Mesenteric fat pad (tissue), 1 donor: Measurements from ENCODE around the gene PARVB. TPM values are rescaled to one million over a fixed set of nuclear protein-coding genes. Genes with fewer than 3 reads are reported as not detected.

Source experiments
- DNase-seq: peaks from one replicate; pipeline ENCODE4 v3.0.0-alpha.2; 2020; ENCODE audit warnings: low spot score
- total RNA-seq: library from RNA; stranded (reverse); fragmentation: NEBNext Ultra II Directional; extraction: Animal tissue kit (Norgen Biotek cat#: 25700); gene quantifications from one replicate; pipeline ENCODE4 v1.2.1, GENCODE V29; 2021
- donor health status: DM: yes; HTN: yes; CAD: no.

The PARVB gene
- total RNA-seq, 1 donor from 2014 or later, result 76.2 TPM

DNA sequence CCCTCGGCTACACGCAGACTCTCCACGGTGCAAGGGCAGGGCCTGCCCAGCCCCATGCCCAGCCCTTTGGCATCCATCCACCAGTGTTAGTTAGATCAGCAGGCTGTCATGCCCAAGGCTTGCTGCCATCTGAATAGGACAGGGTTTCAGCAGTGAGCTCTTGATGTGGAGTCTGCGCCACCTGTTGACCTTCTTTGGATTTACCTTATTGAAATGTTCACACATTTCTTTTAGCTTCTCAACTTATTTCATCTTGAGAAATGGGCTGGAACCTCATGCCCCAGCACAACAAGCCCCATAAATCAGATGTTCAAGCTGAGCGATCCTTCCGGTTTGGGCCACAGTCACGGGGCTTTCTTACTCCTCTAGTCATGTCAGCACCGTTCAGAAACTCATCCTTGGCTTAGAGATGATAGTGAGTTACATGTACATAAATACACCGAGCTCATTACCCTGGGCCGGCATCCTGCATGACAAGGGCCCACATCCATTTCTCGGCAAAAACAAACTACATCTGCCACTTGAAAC is 61.7 kb downstream of the PARVB start:
- DNase-seq, result no peak

DNA sequence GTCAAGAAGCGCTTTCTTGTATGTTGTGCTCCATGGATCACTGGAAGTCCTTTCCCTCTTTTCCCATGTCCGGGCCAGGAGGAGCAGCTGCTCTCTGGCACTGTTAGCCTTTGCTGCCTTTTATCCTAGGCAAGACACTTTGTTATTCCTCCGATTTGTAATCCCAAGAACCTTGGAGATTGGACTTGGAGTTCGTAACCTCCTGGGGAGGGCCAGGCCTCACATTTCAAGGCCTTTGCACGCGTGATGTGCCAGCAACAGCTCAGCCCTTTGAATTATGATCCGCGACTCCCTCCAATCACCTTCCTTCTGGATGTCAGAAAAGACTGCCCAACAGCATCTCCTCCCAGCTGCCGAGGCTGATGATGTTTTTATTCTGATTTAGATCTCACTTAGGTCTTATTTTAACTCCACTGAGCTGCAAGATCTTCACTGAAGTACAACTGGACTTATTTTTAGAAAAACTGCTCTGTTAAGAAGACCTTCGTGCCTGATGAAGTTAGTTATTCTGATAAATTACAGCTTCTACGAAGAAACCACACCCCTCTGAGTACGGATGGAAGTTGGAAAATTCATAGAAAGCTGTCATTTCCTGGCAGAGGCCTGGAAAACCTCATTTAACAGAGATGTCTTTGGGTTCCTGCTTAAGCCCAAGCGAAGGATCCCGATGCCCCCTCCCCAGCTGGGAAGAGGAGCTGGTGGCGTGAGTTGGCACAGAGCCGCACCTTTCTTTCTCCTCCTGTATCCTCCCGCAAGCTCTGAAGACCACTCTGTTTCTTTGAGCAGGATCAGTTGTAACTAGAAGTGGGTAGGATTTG is 62.4 kb downstream of the PARVB start:
- no peak for DNase-seq

DNA sequence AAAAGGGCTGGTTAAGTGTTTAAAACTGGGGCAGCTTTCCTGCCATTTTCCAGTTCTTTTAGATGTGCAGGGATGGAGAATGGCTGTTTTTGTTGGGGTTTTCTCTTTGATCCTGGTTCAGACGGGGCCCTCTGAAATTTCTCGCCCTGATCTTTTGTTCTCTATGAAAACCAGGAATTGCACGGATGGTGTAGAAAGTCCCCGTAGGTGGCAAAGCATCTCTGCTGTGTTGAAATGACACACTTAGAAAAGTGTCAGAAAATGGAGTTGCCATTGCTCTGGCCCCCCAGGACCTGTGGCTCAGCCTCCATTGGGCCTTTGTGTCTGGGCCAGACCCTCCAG is 63.0 kb downstream of the PARVB start:
- DNase-seq, result no peak

DNA sequence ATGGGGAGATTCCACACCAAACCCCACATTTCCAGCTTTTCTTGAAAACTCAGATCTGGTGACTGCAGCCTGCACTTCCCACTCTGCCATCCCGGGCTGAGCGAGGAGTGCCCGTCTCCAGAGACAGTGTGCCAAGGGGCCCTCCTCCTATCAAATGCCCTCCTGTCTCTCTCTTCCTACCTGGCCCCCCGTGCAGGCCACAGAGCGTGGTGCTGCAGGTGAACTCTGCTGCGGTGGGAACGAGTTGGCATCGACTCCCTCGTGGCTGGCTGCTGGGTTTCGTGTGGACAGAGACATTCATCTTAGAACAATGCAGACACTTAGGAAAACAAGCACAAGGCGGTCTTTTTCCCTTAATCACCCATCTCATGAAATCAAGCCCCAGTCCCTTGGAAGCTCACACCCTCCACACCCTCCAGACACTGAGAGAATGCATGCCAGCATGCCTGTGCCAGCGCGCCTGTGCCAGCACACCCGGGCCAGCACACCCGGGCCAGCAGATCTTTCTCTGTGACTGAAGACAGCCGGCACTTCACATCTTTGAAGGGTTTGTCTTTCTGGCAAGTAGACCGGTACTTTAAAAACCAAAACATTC is 65.0 kb downstream of the PARVB start:
- DNase-seq, result no peak

DNA sequence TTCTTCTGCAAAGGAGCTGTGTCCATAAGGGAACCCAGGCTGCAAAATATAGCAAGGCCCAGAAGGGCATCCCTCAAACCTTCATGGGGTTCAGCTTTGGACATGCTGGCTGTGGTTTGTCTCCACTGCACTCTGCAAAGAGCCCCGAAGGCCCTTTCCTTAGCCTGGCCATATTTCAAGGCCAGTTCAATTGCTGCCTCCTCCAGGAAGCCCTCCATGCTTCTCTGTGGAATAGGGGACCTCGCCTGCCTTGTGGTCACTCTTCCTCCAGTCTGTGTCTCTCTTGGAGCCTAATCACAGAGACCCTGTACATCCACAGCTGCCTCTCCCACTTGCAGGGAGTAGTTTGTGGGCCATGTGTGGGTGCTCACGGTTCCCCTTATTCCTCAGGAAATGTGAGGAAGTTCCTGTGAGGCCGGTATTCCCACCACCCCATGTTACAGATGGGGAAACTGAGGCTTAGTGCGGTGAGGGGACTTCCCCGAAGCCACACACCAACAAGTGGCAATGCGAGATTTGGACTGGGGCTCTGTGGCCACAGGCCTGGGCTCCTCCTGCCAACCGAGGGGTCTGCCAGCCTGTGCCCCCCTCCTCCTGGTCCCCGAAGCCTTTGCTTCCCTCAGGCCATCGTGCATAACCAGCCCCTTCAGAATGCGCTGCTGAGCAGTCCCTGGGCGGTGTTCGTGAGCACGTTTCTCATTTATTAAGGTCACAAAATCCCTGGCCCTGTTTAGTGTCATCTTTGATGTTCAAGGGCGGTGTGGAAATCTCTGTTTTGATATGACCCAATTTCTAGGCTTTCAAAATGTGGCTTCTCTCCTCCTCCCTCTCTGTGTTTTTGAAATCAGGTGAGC is 65.8 kb downstream of the PARVB start:
- DNase-seq, result no peak

DNA sequence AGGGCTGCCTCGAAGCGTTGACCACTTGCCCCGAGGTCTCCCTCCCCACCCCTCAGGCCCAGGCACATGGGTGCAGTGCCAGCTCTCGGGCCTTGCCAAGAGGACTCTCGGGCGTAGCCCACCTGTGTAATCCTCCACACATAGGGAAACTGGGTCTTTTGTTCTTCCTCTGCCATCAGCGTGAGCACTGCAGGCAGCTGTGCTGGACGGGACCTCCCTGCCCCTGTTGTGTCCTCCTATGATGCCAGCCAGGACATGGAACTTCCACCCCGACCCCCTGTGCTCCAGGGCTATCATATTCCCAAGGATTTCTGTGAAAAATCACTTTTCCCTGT is 66.4 kb downstream of the PARVB start:
- DNase-seq, result no peak

DNA sequence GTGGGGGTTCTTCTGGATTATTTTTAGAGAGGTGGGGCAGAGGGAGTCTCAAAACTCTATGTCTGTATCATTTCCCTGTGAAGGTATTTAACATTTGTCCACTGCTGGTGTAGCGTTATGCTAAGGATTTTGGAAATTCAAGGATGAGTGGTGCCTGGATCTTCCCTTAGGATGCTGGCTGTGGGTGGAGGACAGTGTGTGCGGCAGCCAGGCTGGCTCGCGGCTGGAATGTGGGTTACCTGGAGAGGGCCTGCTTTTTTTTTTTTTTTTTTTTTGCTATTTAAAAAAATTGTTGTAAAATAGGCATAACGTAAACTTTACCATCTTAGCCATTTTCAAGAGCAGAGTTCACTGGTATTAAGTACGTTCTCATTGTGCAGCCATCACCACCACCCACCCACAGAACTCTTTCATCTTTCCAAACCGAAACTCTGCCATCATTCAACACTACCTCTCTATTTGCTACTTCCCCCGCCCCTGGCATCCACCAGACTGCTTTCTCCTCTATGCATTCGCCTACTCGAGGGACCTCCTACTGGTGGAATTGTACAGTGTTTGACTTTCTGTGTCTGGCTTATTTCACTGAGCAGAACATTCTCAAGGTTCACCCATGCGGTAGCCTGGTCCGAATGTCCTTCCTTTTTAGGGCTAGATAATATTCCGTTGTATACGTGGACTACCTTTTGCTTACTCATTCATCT is 67.1 kb downstream of the PARVB start:
- no peak for DNase-seq

DNA sequence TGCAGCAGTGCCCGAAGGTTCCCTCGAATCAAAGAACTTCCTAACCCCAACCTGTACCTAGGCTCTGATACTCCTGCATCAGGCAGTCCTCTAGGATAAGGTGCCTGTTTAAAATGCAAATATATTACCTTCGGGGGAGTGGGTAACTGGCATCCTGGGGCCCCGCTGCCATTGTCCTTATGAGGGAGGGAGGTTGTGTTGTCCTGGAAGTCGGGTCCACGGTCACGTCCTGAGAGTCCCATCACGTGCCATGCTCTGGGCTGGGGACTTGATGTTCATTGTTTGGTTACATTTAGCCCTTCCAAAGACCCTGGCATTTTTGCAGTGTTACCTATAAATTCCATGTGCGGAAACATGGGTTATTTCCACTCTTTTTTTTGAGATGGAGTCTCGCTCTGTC is 67.6 kb downstream of the PARVB start:
- no peak for DNase-seq

DNA sequence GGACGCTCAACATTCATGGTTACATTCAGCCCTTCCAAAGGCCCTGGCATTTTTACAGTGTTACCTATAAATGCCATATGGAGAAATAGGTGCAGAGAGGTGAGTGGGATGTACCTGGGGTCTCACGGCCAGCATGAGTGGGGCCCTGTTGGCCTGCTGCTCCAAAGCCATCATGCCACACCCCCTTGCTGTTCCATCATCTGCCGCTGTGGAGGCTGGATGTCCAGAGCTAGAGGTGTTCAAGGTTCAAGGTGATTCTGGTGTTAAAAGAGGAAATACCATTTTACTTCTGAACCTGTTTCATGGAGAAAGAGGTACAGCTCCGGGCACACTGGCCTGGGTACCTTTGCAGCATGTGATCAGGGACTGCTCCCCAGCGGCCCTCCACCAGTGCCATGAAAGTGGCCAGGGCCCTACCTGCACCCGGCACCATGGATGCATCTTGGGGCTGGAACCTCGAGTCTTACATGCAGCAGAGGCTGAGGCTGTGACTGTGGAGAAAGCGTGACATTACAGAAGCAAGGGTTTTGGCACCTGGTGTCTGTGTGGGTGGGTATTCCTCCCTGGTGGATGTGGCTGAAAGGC is 68.6 kb downstream of the PARVB start:
- no peak for DNase-seq

DNA sequence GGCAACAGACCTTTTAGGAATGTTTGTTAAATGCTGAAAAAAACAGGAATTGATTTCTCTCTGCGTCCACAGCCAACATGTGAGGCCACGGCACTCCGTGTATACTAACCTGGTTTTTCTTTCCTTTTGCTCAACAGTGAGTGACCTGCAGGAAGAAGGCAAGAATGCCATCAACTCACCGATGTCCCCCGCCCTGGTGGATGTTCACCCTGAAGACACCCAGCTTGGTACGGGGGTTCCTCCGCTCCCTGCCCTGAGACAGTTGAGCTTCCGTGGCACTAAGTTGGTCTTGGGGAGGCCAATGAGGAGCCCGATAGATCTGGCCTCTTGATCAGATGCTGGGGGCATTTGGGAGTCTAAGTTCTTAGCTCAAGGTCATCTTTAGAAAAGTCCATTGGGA is 69.7 kb downstream of the PARVB start:
- DNase-seq, result no peak

DNA sequence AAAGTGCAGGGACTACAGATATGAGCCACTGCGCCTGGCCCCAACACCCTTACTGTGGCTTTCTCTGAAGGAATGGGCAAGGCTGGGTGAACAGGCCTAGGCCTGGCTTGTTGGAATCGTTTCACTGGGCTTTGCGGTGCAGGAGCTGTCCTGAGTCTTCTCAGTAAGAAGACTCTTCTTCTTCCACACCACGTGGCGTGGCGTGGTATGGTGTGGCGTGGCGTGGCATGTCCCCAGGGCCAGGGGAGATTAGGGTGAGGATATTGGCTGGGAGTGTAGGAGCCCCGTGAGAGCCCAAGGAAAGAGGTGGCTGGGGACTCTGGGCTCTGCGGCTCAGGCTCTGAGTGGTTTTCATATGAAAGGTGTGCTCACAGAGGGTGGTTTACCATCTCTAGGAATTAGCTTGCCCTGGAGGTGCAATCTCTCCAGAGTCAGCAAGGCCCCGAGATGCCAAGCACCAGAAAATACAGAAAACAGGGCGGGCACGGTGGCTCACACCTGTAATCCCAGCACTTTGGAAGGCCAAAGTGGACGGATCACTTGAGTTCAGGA is 70.7 kb downstream of the PARVB start:
- DNase-seq, result no peak

DNA sequence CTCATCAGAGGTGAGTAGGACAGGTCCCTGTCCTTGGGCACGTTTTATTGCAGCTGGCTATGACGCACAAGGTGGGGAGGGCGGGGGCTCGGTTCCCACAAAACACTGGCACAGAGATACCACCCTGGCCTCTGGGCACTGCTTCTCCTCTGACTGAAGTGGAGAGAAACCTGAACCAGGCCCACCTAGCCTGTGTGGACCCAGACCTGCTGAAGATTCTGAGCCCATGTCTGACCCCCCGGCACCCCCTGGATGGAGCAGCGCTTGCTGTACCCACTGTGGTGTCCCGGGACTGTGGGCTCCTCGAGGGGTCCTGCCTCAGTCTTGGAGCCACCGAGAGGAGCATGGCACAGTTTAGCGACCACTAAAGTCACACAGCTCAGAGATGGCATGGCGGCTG is 72.6 kb downstream of the PARVB start:
- DNase-seq, result no peak

DNA sequence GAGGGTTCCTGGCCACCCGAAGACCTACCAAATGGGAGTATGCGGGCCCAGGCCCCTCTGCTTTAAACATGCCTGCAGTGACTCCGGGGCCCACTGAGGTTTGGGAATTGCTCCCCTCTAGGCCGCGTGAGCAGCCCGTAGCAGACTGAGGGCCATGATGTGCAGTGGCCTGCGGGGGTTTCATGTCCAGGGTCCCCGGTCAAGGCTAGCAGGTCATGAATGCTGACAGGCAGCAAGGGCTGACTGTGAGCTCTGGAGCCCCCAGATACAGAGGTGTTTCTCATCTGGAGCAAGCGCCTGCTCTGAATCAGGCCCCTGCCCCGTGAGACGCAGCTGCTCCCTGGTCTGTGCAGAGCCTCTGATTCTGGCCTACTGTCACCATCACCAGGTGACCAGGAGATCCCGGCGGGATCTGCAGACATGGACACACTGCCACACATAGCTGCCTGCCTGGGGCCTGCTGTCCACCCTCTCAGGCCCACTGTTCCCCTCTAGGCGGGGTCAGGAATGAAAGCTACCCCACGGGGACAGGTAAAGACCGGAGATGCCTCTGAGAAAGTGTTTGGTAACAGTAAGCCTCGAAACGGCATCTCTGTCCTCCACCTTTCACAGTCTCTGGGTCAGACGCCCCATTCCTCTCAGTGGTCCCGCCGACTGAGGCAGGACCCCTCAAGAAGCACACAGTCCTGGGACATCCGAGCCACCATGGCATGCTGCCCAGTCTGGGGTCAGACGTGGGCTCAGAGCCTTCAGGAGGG is 73.3 kb downstream of the PARVB start:
- DNase-seq, result no peak

DNA sequence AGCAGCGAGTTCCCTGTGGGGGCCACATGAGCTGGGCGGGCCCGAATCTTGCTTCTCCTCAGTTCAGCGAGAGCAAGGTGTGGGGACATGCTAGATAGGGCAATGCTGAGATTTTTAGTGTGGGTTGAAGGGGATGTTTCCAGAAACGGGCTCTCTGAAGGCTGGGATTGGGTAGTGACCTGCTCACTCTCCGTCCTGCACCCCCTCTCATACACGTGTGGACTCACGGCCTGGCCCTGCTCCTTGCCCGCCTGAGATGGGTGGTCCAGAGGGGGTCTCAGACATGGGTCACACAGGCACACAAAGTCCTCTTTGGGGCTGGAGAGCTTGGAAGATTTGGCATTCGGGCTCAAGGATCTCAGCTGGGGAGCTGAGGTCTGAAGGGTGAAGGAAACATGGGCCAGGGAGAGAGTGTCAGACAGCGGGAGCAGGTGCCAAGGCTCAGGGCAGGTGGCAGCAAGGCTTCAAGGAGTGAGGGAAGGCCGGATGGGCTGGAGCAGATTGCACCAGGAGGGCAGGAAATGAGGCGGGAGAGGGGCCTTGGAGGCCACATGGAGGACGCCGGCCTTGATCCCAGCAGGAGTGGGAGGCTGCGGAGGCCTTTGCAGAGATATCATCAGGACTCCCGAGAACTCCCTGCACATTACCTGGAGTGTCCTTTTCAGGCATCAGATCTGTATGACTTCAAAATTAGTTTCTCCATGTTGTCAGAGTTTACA is 74.1 kb downstream of the PARVB start:
- no peak for DNase-seq

DNA sequence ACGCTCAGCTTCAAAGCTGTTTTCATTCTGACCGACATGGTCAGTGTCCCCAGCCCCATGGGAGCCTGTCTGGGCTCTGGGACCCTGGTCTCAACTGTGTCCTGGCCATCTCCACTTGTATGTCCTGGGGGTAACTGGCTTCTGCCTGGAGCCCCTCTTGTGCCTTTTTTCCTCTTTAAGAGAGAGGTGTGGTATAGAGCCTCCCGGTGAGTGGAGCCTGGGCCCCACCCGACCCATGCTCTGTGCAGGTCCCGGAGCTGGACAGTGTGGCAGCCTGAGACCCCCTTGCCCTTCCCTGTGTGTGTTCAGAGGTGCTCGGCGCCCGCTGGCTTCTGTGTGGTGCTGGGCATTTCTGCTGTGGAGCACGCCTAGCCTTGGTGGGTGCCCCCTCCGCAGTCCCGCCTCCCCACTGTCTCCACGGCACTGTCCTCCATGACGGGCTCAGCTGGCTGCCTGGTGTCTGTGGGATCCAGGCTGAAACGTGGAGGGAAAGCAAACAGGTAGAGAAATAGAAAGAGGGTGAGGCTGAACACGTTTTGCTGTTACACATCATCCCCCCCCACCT is 74.9 kb downstream of the PARVB start:
- DNase-seq, result no peak

DNA sequence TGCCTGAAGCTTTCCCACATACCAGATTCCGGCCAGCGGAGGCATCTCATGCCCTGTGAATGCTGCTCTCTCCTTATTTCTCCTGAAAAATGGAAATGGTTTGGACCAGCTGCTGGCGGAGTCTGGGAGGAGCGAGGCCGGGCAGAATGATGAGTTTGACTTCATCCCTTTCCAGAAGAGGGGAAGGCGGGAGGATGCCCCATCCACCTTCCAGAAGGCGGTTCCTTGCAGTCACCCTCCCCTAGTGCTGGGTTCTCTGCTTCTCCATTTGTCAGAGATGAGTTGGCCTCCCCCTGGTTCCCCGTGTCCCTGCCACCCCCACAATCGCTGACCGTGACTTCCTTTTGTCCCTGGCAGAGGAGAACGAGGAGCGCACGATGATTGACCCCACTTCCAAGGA is 75.6 kb downstream of the PARVB start:
- no peak for DNase-seq

DNA sequence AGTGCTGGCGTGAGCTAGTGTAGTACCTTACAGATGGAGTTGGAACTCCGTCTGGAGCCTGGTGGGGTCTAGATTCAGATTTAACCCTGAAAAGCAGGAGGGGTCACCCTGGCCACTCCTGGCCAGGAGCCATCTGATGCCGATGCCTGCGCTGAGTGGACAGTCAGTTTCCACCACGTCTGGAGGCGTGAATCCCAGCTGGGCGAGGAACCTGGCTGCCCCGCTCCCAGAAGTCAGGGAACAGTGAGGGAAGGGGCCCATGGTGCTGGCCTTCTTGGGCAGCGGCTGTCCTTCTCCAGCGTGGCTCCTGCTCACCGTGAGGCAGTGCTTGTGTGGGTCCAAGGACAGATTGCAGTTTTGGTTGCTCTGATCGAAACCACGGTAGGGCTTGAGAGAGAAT is 76.3 kb downstream of the PARVB start:
- DNase-seq, result no peak

DNA sequence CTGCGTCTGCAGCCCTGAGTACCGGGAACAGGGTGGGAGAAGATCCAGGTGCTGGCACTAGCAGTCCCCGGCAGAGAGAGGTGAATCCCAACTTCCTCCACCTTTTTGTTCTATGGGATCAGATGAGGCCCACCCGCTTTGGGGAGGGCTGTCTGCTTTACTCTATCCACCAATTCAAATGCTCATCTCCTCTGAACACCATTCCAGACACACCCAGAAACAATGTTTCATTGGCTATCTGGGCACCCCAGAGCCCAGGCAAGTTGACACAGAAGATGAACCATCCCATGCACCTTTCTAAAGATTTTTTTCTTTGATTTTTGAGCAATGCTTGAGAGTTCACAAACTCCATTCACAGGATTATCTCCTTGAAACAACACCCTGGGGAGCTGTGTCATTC is 78.0 kb downstream of the PARVB start:
- no peak for DNase-seq

DNA sequence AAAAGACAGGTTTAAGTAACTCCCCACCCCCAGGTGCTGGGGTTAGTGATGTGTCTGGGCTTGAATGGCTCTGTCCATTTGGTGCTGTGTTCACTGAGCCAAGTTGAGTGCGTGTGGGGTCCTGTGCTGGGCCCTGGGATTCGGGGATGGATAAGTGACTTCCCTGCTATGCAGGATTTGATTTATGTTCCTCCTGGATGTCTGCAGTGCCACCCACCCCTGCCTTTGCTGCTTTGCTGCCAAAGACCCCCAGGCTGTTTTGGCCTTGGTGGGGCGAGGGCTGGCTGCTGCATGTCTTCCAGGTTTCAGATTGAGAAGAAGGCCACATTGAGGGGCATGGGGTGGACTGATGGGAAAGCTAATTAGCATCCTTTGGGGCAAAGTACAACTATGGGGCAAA is 78.8 kb downstream of the PARVB start:
- no peak for DNase-seq
